Measurements from ENCODE around the gene TWF1. TPM values are rescaled to one million over a fixed set of nuclear protein-coding genes. Genes with fewer than 3 reads are reported as not detected.

TWF1 gene
- total and polyA plus RNA-seq, 2 of the 4 experiments (the other 2 are of a cell fraction) = 67.0 to 141 TPM

GRCh38 chr12:43749016-43749415 is 57.1 kb downstream of the TWF1 start:
- H3K18ac ChIP-seq (ENCODE audit: low read depth, low read length) = no peak overlapping the region
- H2AK9ac ChIP-seq (replicated peaks; ENCODE audit: low read depth, low read length, poor library complexity) = no peak overlapping the region
- H2BK20ac ChIP-seq (ENCODE audit: low read depth, low read length) = no peak overlapping the region
- no peak overlapping the region for H2BK5ac ChIP-seq (ENCODE audit: low read depth, low read length, poor library complexity, severe bottlenecking)
- H4K5ac ChIP-seq (ENCODE audit: low read depth, low read length) = no peak overlapping the region
- no peak overlapping the region for H3K9ac ChIP-seq (ENCODE audit: low read depth, low read length)
- H4K8ac ChIP-seq (ENCODE audit: low read depth in 2 of 2, low read length in 2 of 2) = no peak overlapping the region
- H2AK5ac ChIP-seq (ENCODE audit: low read depth, low read length) = no peak overlapping the region
- no peak overlapping the region for H3K14ac ChIP-seq (replicated peaks; ENCODE audit: low read depth, low read length)
- no TSS peak for BruUV-seq (replicated peaks)
- H3K79me1 ChIP-seq (ENCODE audit: low read depth in 1 of 2, low read length in 2 of 2) = peaks cover 9 to 19% of the 10 kb centered on the region in 2 experiments
- H3K4me1 ChIP-seq (ENCODE audit: control insufficient read depth, insufficient read depth, low read length) = no peaks in the 10 kb centered on the region
- dilution Hi-C loops (cut with HindIII; ENCODE audit: low sequenced_read_pairs, unreplicated experiment) = no loop called here
- H2BK15ac ChIP-seq (ENCODE audit: low read depth, low read length) = no peak overlapping the region
- H3K23ac ChIP-seq (ENCODE audit: low read depth, low read length) = no peak overlapping the region
- H3K9me3 ChIP-seq (ENCODE audit: control insufficient read depth, insufficient read depth, low read length) = peaks cover 3% of the 10 kb centered on the region; the same call in 1 of the 2 replicates
- H4K20me1 ChIP-seq (ENCODE audit: insufficient read depth, low read length) = no peaks in the 10 kb centered on the region
- ATAC-seq (ENCODE audit: low read depth) (no peak), DNase-seq (no peak)
- CTCF ChIA-PET = no interaction called here
- H3K27me3 ChIP-seq (ENCODE audit: control insufficient read depth, insufficient read depth, low read length) = no peaks in the 10 kb centered on the region
- TF ChIP-seq RCOR1 (IDR thresholded peaks at IDR 0.05; ENCODE audit: insufficient replicate concordance, low read length) = no peak
- no peak for TF ChIP-seq CTCF (conservative IDR thresholded peaks at IDR 0.05; ENCODE audit: low read depth, low read length)
- TF ChIP-seq FOS (IDR thresholded peaks at IDR 0.05; ENCODE audit: low read depth, low read length) = no peak
- no peak for TF ChIP-seq ELK1 (IDR thresholded peaks at IDR 0.05; ENCODE audit: borderline replicate concordance, low read depth, low read length)
- TF ChIP-seq MAFK (IDR thresholded peaks at IDR 0.05; ENCODE audit: low read depth, low read length) = no peak
- no peak for TF ChIP-seq RFX5 (IDR thresholded peaks at IDR 0.05; ENCODE audit: low read depth, low read length)
- no peak for TF ChIP-seq CEBPB (IDR thresholded peaks at IDR 0.05; ENCODE audit: low read depth, low read length)
- no peak for TF ChIP-seq POLR2A (IDR thresholded peaks at IDR 0.05; ENCODE audit: low read depth, low read length)
- TF ChIP-seq SMC3 (IDR thresholded peaks at IDR 0.05; ENCODE audit: low read depth, low read length) = no peak
- TF ChIP-seq MAZ (IDR thresholded peaks at IDR 0.05; ENCODE audit: borderline replicate concordance, low read depth, low read length) = no peak
- no peak for TF ChIP-seq NFE2L2 (IDR thresholded peaks at IDR 0.05; ENCODE audit: low read depth, low read length)
- no peak for TF ChIP-seq RAD21 (IDR thresholded peaks at IDR 0.05; ENCODE audit: low read length)
- TF ChIP-seq MXI1 (IDR thresholded peaks at IDR 0.05; ENCODE audit: borderline replicate concordance, low read depth, low read length) = no peak
- TF ChIP-seq CHD1 (IDR thresholded peaks at IDR 0.05; ENCODE audit: low read depth, low read length) = no peak
- TF ChIP-seq USF2 (IDR thresholded peaks at IDR 0.05; ENCODE audit: low read depth, low read length) = no peak
- no peak for TF ChIP-seq BHLHE40 (IDR thresholded peaks at IDR 0.05; ENCODE audit: low read depth, low read length)
- intact Hi-C loops (cut with micrococcal nuclease) = no loop called here
- POLR2A ChIA-PET (ENCODE audit: unreplicated experiment) = no interaction called here
- H3K4ac ChIP-seq (ENCODE audit: low read depth, low read length) = no peak overlapping the region
- in situ Hi-C loops (cut with MboI; ENCODE audit: low sequenced_read_pairs) = no loop called here
- no peak overlapping the region for H3K27ac ChIP-seq (ENCODE audit: insufficient read depth, low read length)
- no peak overlapping the region for H2BK120ac ChIP-seq (ENCODE audit: low read depth, low read length)
- no peak overlapping the region for H3K4me3 ChIP-seq (ENCODE audit: insufficient read depth, low read depth, low read length)
- H3K56ac ChIP-seq (ENCODE audit: extremely low read depth, insufficient read depth, low read length) = no peak overlapping the region
- no peak overlapping the region for H3K4me2 ChIP-seq (ENCODE audit: low read depth, low read length)
- H3K36me3 ChIP-seq (ENCODE audit: control insufficient read depth, insufficient read depth, low read length) = peaks cover 12% of the 10 kb centered on the region
- H3K9me1 ChIP-seq (ENCODE audit: insufficient read depth, low read length) = no peaks in the 10 kb centered on the region
- no CpG with 5 or more reads among the region's 5 CpGs for WGBS, 2 experiments (ENCODE audit: extremely low coverage in 2 of 2, insufficient read length in 1 of 2)
- no peak overlapping the region for H4K91ac ChIP-seq (ENCODE audit: insufficient read depth, low read depth, low read length)
- no peak overlapping the region for H2AFZ ChIP-seq (replicated peaks; ENCODE audit: low read length, poor library complexity)
